Measurements from ENCODE around the gene ACBD4.

DNA sequence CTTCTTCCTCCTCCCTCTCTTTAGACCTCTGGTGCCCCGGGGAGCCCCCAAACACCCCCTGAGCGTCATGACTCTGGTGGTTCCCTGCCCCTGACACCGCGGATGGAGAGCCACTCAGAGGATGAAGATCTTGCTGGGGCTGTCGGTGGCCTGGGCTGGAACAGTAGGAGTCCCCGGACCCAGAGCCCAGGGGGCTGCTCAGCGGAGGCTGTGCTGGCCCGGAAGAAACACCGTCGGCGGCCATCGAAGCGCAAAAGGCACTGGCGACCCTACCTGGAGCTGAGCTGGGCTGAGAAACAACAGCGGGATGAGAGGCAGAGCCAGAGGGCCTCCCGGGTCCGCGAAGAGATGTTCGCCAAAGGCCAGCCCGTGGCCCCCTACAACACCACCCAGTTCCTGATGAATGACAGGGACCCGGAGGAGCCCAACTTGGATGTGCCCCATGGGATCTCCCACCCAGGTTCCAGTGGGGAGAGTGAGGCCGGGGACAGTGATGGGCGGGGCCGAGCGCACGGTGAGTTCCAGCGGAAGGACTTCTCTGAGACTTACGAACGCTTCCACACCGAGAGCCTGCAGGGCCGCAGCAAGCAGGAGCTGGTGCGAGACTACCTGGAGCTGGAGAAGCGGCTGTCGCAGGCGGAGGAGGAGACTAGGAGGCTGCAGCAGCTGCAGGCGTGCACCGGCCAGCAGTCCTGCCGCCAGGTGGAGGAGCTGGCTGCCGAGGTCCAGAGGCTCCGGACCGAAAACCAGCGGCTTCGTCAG is 33.7 kb downstream of the ACBD4 start:
- TF ChIP-seq POLR2A (IDR thresholded peaks at IDR 0.05) (no peak), CTCF (IDR thresholded peaks at IDR 0.05) (no peak), EP300 (IDR thresholded peaks at IDR 0.05) (no peak)

All from gastroesophageal sphincter (tissue), 3 donors.